ENCODE results near the gene RIMKLA. TPM values are rescaled to one million over a fixed set of nuclear protein-coding genes. Genes with fewer than 3 reads are reported as not detected.
A peak's percentile ranks its signal among the peaks of the same experiment; 100 is the strongest.

The RIMKLA gene
- total RNA-seq, 4 donors from 2014 or later: 0.67 to 2.6 (median 2.2) TPM

DNA sequence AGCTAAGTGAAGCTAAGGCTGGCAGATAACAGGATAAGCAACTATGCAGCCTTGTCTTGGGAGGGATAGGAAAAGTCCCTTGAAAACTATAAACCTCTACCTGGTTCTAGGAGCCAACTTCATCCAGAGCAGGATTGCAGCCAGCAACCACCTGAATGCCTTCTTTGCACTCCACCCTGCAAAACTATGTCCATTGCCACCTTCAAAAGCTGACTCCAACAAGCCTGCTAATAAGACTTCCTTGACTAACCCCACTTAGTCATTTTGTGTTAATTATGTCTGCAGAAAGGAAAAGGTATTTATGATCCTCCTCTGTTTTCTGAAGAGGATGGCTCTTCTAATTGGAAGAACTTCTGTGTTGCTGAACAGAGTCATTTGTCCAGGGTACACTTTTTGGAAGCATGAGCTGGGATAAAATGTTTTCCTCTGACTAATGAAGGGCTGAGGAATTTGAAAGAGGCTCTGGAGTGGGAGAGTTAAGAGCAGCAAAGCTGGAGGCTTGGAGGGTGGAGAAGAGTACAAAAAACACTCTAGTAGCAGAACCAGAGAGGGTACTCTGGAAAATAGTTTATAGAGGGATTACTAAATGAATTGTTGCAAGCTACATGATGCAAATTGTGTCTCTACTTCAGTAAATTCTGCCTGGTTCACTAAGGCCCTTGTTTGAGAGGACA is 9.6 kb upstream of the RIMKLA start:
- Histone ChIP-seq H3K9me3 (no peaks in the 10 kb centered on the region), H3K27me3 (no peaks in the 10 kb centered on the region), H3K27ac (peak overlapping the region in 1 of 3 donors; percentile 73), H3K4me3 (replicated peaks in 1 of 3) (no peak overlapping the region), H3K4me1 (peaks cover 8 to 9% of the 10 kb centered on the region in 2 donors), H3K36me3 (no peaks in the 10 kb centered on the region)
- DNase-seq: peak; percentile 29 to 36
- intact Hi-C loops (cut with DNase I): no loop called here
- TF ChIP-seq, protein P1, sequence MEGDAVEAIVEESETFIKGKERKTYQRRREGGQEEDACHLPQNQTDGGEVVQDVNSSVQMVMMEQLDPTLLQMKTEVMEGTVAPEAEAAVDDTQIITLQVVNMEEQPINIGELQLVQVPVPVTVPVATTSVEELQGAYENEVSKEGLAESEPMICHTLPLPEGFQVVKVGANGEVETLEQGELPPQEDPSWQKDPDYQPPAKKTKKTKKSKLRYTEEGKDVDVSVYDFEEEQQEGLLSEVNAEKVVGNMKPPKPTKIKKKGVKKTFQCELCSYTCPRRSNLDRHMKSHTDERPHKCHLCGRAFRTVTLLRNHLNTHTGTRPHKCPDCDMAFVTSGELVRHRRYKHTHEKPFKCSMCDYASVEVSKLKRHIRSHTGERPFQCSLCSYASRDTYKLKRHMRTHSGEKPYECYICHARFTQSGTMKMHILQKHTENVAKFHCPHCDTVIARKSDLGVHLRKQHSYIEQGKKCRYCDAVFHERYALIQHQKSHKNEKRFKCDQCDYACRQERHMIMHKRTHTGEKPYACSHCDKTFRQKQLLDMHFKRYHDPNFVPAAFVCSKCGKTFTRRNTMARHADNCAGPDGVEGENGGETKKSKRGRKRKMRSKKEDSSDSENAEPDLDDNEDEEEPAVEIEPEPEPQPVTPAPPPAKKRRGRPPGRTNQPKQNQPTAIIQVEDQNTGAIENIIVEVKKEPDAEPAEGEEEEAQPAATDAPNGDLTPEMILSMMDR (IDR thresholded peaks at IDR 0.05): no peak
- TF ChIP-seq POLR2A (IDR thresholded peaks at IDR 0.05): no peak

GRCh38 chr1:42372796-42373195 is 7.8 kb upstream of the RIMKLA start:
- intact Hi-C loops (cut with DNase I): no loop called here
- H3K27ac ChIP-seq: no peak overlapping the region
- no peaks in the 10 kb centered on the region for H3K9me3 ChIP-seq
- H3K27me3 ChIP-seq: no peaks in the 10 kb centered on the region
- peaks cover 8 to 9% of the 10 kb centered on the region in 2 donors for H3K4me1 ChIP-seq
- WGBS, 2 donors: 93 to 96% methylated on average over 2 of the region's 2 CpGs
- H3K4me3 ChIP-seq (replicated peaks in 1 of 3): no peak overlapping the region
- no peak for TF ChIP-seq POLR2A (IDR thresholded peaks at IDR 0.05)
- TF ChIP-seq, protein P1 (IDR thresholded peaks at IDR 0.05): no peak
- H3K36me3 ChIP-seq: no peaks in the 10 kb centered on the region
- DNase-seq: no peak

DNA sequence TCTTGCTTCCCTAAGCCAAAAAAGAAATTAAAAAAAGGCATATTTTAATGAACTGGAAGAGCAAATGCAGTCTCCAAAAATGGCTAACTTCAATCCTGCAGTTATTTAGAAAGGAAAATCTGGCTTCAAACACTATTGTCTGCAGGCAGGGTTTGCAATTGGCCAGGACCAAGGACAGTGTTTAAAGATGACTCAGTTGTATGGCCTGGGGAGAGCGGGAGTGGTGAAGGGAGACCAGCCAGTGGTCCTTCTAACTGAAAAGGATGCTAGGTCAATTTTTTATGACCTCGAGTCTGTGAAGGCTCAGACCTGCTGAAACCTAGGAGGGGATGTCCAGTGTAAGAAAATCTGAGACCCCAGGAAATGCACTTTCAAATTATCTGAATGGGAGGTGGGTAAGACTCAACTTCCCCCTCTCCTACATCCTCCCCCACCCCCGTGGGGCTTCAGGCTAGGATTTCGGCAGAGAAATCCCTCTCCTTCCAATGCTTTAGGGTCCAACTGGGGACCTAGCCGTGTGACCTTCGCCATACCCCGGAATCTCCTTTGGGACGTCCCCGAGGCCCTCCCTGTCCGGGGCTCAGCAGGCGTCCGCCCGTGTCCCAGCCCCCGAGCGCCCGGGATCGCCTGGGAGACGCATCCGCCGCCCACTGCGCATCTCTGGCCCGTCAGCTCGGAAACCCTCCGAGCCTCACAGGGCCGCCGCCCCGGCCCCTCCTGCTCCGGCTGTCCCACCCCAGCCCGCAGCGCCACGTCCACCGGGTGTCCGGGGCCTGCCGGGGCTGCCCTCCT is 602 bp upstream of the RIMKLA start:
- peaks cover 6 to 10% of the 10 kb centered on the region in 2 donors for H3K4me1 ChIP-seq
- 4 to 31% methylated on average over 2 to 19 of the region's 34 CpGs for WGBS, 2 donors
- peak overlapping the region; percentile 25 to 48 (median 39) for H3K4me3 ChIP-seq (replicated peaks in 1 of 3)
- H3K36me3 ChIP-seq: no peaks in the 10 kb centered on the region
- no peak overlapping the region for H3K27ac ChIP-seq
- DNase-seq: no peak
- no peaks in the 10 kb centered on the region for H3K9me3 ChIP-seq
- intact Hi-C loops (cut with DNase I): no loop called here
- H3K27me3 ChIP-seq: peaks cover 4% of the 10 kb centered on the region
- TF ChIP-seq POLR2A (IDR thresholded peaks at IDR 0.05): no peak
- TF ChIP-seq, protein P1 (IDR thresholded peaks at IDR 0.05): no peak

- H3K36me3 ChIP-seq: no peaks in the 10 kb centered on the region
- DNase-seq: no peak
- no peak for TF ChIP-seq POLR2A (IDR thresholded peaks at IDR 0.05)
- TF ChIP-seq, protein P1 (IDR thresholded peaks at IDR 0.05): no peak
- intact Hi-C loops (cut with DNase I): no loop called here
- H3K4me1 ChIP-seq: peaks cover 6 to 10% of the 10 kb centered on the region in 2 donors
- WGBS, 2 donors: 22 to 26% methylated on average over 8 of the region's 8 CpGs
- H3K4me3 ChIP-seq (replicated peaks in 1 of 3): peak overlapping the region in 2 of 3 donors; percentile 30 to 39
- no peak overlapping the region for H3K27ac ChIP-seq
- H3K27me3 ChIP-seq: peaks cover 4% of the 10 kb centered on the region
- no peaks in the 10 kb centered on the region for H3K9me3 ChIP-seq
Measured at GRCh38 chr1:42381280-42381673, 685 bp downstream of the RIMKLA start.

DNA sequence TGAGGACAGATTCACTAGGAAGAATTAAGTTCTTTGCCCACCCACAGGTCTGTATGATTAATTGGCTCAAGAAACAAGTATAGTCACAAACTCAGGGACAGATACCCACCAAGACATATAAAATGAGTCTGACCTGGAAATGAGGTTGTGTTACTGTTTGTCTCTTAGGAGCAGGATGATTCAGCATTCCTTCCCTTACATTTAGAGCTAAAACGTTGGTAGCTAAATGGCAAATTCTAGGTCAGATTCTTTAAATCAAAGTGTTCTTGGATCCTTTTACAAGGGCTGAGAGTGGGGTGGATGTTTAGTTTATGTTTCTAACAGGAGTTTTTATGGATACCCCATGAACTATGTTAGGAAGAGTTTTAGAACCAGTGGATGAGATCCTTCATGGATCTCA is 4.7 kb downstream of the RIMKLA start:
- H3K4me3 ChIP-seq (replicated peaks in 1 of 3): no peak overlapping the region
- 38 to 45% methylated on average over 1 of the region's 1 CpG for WGBS, 2 donors
- H3K4me1 ChIP-seq: peaks cover 5 to 6% of the 10 kb centered on the region in 2 donors
- intact Hi-C loops (cut with DNase I): no loop called here
- H3K36me3 ChIP-seq: no peaks in the 10 kb centered on the region
- DNase-seq: no peak
- no peak for TF ChIP-seq POLR2A (IDR thresholded peaks at IDR 0.05)
- H3K27ac ChIP-seq: no peak overlapping the region
- no peaks in the 10 kb centered on the region for H3K9me3 ChIP-seq
- H3K27me3 ChIP-seq: peaks cover 4% of the 10 kb centered on the region
